ENCODE measurements around the gene CEBPE.

DNA sequence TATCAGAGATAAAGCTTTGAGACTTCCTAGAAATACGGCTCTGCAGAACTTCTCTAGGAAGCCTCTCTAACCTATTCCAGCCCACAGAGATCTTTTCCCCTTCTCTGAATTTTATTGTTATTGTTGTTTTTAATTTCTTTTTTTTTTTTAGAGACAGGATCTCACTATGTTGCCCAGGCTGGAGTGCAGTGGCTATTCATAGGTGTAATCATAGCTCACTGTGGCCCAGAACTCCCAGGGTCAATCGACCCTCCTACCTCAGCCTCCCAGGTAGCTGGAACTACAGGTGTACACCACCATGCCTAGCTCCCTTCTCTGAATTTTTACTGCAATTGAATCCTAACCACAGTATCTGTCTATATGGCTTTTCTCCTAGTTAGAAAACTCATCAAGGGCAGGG lies 44.8 kb upstream of the CEBPE start:
- TF ChIP-seq CTCF (IDR thresholded peaks at IDR 0.05) (no peak), POLR2A (IDR thresholded peaks at IDR 0.05) (no peak)
